Hematopoietic multipotent progenitor cell (in vitro differentiated cells): Measurements from ENCODE around the gene PRDM10. TPM values are rescaled to one million over a fixed set of nuclear protein-coding genes. Genes with fewer than 3 reads are reported as not detected.
A peak's percentile ranks its signal among the peaks of the same experiment; 100 is the strongest.
"Not testable (repeated sequence)": the region's sequence is repeated elsewhere in the genome, so short reads cannot be mapped to it uniquely, and the experiment has no call there.

Experiments
- DNase-seq, 3 donors: peaks; one replicate each; pipeline ENCODE4 v3.0.0-alpha.2; 2011 to 2015; ENCODE audit warnings: low read depth in 2 of 3, low spot score in 2 of 3
- total RNA-seq: library from RNA; depleted of rRNA; stranded (reverse); fragments of >200 nt; gene quantifications from one replicate; pipeline ENCODE4 v1.2.3, GENCODE V29; 2012

The PRDM10 gene, protein sequence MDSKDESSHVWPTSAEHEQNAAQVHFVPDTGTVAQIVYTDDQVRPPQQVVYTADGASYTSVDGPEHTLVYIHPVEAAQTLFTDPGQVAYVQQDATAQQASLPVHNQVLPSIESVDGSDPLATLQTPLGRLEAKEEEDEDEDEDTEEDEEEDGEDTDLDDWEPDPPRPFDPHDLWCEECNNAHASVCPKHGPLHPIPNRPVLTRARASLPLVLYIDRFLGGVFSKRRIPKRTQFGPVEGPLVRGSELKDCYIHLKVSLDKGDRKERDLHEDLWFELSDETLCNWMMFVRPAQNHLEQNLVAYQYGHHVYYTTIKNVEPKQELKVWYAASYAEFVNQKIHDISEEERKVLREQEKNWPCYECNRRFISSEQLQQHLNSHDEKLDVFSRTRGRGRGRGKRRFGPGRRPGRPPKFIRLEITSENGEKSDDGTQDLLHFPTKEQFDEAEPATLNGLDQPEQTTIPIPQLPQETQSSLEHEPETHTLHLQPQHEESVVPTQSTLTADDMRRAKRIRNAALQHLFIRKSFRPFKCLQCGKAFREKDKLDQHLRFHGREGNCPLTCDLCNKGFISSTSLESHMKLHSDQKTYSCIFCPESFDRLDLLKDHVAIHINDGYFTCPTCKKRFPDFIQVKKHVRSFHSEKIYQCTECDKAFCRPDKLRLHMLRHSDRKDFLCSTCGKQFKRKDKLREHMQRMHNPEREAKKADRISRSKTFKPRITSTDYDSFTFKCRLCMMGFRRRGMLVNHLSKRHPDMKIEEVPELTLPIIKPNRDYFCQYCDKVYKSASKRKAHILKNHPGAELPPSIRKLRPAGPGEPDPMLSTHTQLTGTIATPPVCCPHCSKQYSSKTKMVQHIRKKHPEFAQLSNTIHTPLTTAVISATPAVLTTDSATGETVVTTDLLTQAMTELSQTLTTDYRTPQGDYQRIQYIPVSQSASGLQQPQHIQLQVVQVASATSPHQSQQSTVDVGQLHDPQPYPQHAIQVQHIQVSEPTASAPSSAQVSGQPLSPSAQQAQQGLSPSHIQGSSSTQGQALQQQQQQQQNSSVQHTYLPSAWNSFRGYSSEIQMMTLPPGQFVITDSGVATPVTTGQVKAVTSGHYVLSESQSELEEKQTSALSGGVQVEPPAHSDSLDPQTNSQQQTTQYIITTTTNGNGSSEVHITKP
- 11.0 TPM for total RNA-seq

DNA sequence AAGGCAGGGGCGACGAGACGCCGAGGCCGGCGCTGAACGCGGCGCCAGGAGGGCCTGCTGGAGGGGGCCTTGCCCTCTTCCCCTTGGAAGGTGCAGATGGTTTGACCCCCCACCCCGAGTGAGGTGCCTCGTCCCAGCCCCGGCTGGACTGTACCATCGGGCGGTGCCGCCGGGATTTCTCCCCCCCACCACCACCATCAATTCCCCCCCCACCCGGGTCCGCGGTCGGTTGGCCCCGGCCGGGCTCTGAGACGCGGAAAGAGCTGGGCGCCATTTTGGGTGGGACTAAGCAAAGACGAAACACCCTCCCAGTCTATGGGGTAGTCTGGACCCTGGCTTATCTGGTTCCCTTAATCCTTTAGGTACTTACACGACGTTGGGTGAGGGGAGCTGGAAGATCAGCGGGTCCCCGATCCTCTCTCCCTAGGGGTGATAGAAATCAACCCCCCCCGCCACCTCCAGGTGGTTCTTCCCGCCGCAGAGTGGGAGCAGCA is at the start of gene PRDM10:
Gene PRDM10, minus strand, starts transcription at position 484 of the 494 bp plus-strand sequence. CDS start 41,871 bp downstream, outside the sequence.
- DNase-seq: peak; percentile 91 to 96 (median 96)

DNA sequence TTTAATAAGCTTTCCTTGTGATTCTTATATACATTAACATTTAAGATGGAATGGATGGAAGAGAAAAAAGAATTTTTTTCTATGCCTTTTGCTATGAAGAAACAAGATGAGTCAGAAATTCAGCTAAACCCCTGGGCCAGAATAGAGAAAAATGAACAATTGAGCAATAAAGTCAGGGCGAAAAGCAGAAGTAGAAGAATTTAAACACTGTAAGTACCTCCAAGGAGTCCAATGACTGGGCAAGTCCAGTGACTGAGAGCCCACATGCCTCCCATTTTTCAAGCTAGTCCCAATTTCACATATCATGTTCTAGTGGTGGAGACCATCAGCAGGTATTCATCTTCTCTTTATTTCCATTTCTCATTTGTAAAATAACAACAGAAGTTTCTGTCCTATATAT is 48.4 kb upstream of the PRDM10 start:
- peak in 1 of 3 donors; percentile 48 for DNase-seq

DNA sequence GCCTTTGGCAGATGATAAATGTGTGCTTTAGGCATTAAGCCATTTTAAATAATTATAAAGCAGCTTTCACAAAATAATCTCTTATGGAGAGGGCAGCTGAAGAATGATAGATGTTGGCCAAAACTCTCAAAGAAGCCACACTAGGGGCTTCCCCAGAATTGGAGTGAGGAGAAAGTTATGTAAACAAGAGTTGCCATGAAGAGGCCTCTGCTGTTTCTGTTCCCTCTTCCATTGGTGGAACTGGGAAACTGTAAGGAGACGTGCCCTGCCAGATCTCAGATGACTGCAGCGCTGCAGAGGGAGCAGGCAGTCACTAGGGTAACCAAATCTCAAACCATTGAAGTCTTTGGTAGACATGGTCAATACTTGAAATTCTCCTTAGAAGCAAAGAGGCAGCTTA is 47.6 kb upstream of the PRDM10 start:
- DNase-seq: no peak

DNA sequence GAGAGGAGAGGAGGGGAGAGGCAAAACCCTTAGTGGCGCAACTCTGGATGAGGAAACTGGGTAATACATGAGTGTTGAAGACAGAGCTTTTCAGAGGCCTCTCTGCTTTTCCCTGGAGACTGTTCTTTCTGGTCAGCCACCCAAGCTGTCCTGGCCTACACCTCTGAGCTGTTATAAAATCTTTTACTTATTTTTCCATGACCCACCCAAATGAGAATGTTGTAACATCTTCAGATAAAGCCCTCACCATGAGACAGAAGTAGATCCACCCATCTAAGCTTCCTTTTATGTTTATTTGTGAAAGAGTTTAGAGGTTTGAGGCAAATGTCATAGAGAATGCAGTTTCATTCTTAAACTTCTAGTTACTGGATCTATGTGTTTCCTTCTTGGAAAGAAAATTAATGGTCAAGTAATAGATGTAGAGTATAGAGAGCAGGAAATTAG is 46.7 kb upstream of the PRDM10 start:
- no peak for DNase-seq

DNA sequence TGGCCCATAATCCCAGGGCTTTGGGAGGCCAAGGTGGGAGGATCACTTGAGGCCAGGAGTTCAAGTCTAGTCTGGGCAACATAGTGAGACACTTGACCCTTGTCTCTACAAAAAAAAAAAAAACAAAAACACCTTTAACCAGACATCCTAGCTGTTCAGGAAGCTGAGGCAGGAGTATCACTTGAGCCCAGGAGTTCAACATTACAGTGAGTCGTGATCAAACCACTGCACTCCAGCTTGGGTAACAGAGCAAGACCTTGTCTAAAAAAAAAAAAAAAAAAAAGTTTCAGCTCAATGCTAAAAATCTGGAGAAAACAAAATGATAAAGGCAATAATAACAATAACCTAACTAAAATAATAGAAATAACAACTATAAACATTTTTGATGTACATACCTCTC is 44.5 kb upstream of the PRDM10 start:
- no peak for DNase-seq

DNA sequence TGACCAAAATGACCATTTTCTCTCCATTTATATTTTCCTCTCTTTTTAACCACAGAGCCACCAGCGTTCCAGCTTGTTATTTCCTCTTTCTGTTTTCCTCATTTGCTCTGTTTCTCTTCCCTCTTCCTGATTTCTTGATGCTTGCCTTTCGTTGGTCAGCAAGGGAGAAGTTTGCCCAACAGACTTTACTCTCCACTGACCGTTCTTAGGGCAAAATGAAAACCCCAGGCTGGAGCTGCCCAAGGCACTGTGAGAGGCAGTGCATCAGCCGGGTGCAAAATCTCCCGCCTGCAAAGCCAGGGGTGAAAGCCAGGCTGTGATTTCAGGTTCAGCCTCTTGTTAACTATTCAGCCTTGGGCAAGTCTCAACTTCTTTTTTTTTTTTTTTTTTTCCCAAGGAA is 40.9 kb upstream of the PRDM10 start:
- DNase-seq: no peak

DNA sequence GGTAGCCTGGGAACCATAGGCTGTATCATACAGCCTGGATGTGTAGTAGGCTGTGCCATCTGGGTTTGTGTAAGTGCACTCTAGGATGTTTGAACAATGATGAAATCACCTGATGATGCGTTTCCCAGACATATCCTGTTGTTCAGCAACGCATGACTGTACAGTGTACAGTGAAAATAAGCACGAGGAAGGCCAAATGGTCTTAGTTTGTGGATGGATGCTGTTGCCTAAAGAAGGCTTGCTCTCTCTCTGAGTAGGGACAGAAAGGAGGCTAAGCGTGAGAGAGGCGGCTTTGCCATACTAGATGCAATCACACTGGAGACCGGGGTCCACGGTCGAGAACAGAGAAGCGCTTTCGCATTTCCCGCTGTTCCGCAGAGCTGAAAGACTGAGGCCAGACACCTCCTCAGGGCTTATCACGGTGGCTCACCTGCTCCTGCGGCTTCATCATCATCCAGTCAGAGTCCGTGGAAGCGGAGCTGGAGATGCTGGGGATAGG is 39.5 kb upstream of the PRDM10 start:
- DNase-seq: no peak

DNA sequence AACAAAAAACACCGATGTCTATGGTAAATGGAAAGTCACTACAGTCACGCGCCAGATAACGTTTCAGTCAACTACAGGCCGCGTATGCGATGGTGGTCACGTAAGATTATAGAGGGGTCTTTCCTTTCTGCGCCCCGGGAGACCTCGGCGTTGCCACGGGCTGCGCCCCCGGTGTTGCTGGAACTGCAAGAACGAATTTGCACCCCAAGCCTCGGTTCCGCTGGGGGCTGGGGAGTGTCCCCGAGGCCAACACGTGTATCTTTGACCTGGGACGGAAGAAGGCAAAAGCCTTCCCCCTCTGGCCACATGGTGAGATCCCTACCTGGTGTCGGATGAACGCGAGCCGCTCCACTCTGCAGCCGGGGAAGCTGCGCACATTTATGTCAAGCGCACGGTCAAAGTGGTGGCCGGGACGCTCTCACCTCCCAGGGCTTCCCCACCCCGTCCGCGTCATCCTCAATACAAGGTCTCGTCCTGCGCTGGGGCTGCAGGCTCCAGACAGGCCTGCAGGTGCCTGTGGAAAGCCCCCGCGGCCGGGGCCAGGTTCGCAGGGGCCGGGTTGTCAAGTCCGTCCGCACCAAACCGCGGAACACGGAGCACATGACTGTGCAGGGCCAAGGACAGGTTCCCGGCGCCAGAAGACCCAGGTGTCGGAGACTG is 37.8 kb upstream of the PRDM10 start:
- DNase-seq: no peak

DNA sequence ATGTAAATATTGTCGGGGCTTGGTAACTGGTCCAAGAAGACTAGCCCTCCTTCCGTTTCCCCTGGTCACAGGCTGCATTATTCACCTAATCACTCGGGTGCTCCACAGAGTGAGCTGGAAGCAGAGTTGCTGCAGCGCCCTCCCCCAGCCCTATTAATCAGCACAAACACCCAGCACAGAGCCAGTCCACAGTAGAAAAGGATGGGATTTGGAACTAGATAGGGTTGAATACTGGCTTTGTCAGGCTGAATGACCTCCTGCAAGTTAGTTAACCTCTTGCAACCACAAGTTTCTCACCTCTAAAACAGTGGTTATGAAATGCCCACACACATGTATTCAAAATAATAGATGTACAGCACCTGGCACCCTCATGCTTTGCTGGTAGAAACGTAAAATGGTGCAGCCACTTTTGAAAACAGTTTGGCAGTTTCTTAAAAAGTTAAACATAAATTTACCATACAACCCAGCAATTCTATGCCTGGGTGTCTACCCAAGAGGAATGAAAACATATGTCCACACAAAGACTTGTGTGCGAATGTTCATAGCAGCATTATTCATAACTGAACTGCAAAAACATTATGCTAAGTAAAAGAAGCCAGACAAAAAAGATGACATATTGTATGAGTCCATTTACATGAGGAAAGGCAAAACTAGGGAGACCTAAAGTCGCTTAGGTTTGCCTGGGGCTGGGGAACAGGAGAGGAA is 35.4 kb upstream of the PRDM10 start:
- DNase-seq: no peak

DNA sequence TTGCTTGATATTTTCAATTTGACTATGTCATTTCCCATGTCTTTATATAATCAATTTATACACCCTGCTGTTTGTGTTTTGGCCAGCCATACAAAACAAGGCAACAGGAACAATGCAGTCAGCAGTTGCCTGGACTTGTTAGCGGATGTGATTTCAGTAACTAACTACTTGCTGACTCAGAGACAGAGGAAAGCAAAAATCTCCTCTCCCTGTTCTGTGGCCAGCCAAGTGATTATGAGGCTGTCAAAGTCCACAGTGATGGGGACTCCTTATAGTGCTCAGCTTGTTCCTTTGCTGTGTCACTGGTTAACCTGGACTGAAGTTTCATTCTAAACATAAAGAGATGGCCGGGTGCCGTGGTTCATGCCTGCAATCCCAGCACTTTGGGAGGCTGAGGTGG is 34.4 kb upstream of the PRDM10 start:
- DNase-seq: no peak

DNA sequence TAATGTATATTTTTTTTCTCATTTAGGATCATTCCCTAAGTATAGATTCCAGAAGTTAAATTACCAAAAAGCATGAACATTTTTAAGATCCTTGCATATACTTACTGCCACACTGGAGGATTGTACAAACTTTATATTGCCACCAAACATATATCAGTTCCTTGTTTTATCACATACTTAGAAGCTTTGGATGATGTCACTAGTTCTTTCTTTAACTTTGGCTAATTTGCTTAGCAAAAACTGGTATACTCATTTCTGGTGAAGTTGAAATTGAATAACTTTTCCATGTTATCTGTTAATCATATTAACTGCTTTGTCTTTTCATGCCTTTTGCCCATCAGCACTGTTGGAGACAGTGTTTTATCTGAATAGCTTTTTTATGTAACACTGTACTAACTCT is 31.6 kb upstream of the PRDM10 start:
- DNase-seq: no peak

DNA sequence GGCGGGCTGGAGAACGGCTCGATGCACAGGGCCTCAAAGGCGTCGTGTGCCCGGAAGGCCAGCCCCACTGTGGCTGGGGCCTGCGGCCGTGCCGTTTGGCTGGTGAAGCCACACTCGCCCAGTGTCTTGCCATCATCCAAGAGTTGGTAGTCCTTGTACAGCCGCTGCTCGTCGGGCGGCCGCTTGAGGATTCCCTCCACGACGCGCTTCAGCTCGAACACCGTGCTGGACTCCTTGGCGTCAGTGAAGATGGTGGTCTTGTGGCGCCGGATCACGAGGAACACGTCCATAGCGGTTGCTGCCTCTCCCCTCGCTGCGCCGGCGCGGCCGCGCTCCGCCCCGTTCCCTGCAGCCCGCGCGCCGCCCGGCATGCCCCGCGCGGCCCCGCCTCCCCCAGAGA is 30.3 kb upstream of the PRDM10 start:
- DNase-seq: no peak

DNA sequence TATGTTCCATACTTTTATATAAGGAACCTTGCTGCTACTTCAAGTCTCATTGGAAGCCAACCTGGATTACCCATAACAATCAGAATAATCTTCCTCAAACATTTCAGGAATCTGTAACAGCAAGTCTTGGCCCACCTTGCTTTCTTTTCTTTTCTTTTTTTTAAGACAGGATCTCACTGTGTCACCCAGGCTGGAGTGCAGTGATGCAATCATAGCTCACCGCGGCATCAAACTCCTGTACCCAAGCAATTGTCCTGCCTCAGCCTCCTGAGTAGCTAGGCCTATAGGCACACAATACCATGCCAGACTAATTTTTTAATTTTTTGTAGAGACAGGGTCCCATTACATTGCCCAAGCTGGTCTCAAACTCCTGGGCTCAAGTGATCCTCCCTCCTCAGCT is 29.3 kb upstream of the PRDM10 start:
- no peak for DNase-seq

DNA sequence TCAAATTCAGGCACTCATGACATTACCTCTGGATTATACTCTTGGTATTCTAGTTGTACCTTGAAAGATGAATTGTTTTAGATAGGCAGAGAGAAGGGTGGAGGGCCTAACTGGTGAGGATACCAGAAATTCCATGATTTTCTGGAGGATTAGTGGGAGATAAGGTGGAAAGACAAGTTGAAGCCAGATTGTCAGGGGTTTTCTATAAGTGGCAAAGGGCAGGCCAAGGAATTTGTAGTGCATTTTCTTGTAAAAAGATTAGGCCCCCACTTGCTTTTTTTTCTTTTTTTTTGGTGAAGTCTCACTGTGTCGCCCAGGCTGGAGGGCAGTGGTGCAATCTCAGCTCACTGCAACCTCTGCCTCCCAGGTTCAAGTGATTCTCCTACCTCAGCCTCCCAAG is 28.4 kb upstream of the PRDM10 start:
- DNase-seq: no peak

DNA sequence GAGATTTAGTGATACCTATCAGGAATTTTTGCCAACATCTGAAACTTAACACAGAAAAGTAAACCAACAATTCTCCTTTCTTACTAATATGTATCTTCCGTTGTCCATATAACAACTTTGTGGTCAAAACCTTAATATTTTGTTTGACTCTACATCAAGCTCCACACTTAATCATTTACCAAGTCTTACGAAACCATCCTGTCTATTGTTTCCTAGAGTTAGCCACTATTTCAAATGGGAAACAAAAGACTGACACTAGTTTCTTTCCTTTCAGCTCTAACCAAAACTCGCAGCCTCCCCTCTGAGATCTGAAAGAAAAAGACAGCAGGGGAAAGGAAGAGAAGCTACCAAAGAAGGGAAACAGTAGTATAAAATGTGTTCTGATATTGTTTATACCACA is 26.5 kb upstream of the PRDM10 start:
- no peak for DNase-seq

DNA sequence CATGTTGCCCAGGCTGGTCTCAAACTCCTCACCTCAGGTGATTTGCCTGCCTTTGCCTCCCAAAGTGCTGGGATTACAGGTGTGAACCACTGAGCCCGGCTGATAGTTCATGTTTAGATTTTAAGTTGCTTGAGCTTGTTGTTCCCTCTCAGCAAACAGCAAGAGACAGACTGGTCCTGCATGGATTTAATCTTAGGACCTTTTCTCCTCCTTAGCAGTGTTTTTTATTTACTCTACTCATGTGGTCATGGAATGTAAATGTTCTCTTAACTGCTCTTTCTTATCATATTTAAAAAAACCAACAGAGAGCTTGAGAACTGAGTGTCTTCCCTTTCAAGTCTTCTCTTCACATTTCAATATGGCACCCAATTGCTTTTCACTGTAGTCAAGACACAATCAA is 22.7 kb upstream of the PRDM10 start:
- no peak for DNase-seq

DNA sequence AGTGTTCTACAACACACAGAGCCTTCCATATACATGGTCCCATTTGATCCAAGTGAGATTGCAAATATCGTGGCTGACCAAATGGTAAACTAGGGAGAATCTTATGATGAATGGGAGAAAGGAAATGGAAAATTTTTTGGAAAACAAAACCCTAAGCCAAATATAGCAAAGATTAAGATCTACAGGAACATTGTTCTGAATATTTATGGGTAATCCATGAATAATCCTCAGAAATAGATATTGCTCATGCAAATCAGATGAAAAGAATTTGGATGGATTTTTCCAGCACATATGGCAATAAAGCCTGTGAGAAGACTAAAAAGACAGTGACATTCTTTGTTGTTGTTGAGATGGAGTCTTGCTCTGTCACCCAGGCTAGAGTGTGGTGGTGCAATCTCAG is 21.7 kb upstream of the PRDM10 start:
- DNase-seq: no peak

DNA sequence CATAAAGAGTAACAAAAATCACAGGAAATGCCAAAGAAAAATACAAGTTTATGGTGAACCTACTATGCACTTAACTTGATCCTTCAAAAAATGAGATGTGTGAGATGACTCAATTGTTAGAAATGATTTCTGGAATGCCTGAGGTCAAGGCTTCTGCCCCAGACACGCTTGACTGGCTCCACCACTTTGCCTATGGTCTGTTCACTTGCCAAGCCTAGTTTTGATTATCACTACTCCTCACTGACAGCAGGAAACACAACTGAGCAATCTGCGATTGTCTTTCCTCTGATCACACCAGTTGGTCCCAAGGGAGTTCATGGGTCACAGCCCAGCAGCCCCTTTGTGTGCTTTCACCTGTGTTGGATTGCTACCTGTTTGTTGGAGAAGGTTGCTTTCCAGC is 20.6 kb upstream of the PRDM10 start:
- DNase-seq: no peak

DNA sequence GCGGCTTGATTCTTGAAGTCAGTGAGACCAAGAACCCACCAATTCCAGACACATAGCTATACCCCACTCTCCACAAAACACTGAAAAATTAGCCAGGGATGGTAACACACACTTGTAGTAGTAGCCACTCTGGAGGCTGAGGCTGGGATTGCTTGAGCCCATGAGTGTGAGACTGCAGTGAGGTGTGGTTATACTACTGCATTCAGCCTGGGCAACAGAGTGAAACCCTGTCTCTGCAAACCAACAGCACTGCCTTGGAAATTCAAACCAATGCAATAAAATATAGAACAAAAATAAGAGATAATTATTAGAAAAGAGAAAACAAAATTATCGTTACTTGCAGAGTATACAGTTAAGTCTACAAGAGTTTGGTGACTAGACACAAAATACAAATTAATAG is 20.2 kb upstream of the PRDM10 start:
- DNase-seq: no peak

DNA sequence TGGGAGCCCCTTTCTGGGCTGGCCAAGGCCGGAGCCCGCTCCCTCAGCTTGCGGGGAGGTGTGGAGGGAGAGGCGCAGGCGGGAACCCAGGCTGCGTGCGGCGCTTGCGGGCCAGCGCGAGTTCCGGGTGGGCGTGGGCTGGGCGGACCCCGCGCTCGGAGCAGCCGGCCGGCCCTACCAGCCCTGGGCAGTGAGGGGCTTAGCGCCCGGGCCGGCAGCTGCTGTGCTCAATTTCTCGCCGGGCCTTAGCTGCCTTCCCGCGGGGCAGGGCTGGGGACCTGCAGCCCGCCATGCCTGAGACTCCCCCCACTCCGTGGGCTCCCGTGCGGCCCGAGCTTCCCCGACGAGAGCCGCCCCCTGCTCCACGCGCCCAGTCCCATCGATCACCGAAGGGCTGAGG is 19.0 kb upstream of the PRDM10 start:
- not testable (repeated sequence) for DNase-seq
